H9 (cell line): ENCODE results near the gene PDE2A. TPM values are rescaled to one million over a fixed set of nuclear protein-coding genes. Genes with fewer than 3 reads are reported as not detected.

Experiments used
- DNase-seq: peaks from one replicate; pipeline ENCODE4 v3.0.0-alpha.2; 2017
- H2AFZ ChIP-seq: one replicate; pipeline ENCODE4 v1.6.1; 2013; ENCODE audit warnings: mild to moderate bottlenecking, low read length, control low read depth, moderate library complexity
- H2AK5ac ChIP-seq: 2 replicates; pipeline ENCODE4 v1.6.1; 2013; ENCODE audit warnings: low read length, control low read depth, mixed read lengths; ENCODE audit not compliant: insufficient read length
- H2BK120ac ChIP-seq: one replicate; pipeline ENCODE4 v1.6.1; 2013; ENCODE audit warnings: low read depth, mild to moderate bottlenecking, low read length, control low read depth, inconsistent platforms; ENCODE audit not compliant: poor library complexity, severe bottlenecking
- H2BK12ac ChIP-seq: 2 replicates; pipeline ENCODE4 v1.6.1; 2013; ENCODE audit warnings: low read length, control low read depth, mixed read lengths, low read depth; ENCODE audit not compliant: insufficient read length
- H2BK15ac ChIP-seq: 2 replicates; pipeline ENCODE4 v1.6.1; 2013; ENCODE audit warnings: low read depth, low read length, control low read depth
- H2BK20ac ChIP-seq: one replicate; pipeline ENCODE4 v1.6.1; 2013; ENCODE audit warnings: low read depth, mild to moderate bottlenecking, low read length, control low read depth, inconsistent platforms; ENCODE audit not compliant: poor library complexity, severe bottlenecking
- H2BK5ac ChIP-seq: 2 replicates; pipeline ENCODE4 v1.6.1; 2013; ENCODE audit warnings: low read length, control low read depth, mixed read lengths; ENCODE audit not compliant: insufficient read length
- H3K14ac ChIP-seq: 2 replicates; pipeline ENCODE4 v1.6.1; 2013; ENCODE audit warnings: low read length, control low read depth; ENCODE audit not compliant: insufficient read depth
- H3K18ac ChIP-seq: 2 replicates; pipeline ENCODE4 v1.6.1; 2013; ENCODE audit warnings: low read depth, mild to moderate bottlenecking, mixed read lengths, low read length, control low read depth; ENCODE audit not compliant: insufficient read length
- H3K23ac ChIP-seq: 2 replicates; pipeline ENCODE4 v1.6.1; 2013; ENCODE audit warnings: low read length, control low read depth, mixed read lengths, low read depth; ENCODE audit not compliant: insufficient read length
- H3K23me2 ChIP-seq: 2 replicates; pipeline ENCODE4 v1.6.1; 2013; ENCODE audit warnings: low read depth, mild to moderate bottlenecking, mixed read lengths, low read length, control low read depth; ENCODE audit not compliant: insufficient read length, poor library complexity, severe bottlenecking
- H3K27ac ChIP-seq: 2 replicates; pipeline ENCODE4 v1.5.1; 2013; ENCODE audit warnings: low read length, control low read depth, mixed read lengths, low read depth; ENCODE audit not compliant: insufficient read length
- H3K27me3 ChIP-seq: 2 replicates; pipeline ENCODE4 v1.6.1; 2013; ENCODE audit warnings: low read length, control low read depth, inconsistent platforms; ENCODE audit not compliant: insufficient read depth
- H3K4ac ChIP-seq: 2 replicates; pipeline ENCODE4 v1.6.1; 2013; ENCODE audit warnings: low read depth, mild to moderate bottlenecking, control low read depth, inconsistent platforms, low read length, moderate library complexity
- H3K4me1 ChIP-seq: 2 replicates; pipeline ENCODE4 v1.6.1; 2013; ENCODE audit warnings: low read length, control low read depth, inconsistent platforms; ENCODE audit not compliant: insufficient read depth
- H3K4me2 ChIP-seq: 2 replicates; pipeline ENCODE4 v1.6.1; 2013; ENCODE audit warnings: low read length, control low read depth, mixed read lengths; ENCODE audit not compliant: insufficient read length, insufficient read depth
- H3K56ac ChIP-seq: 2 replicates; pipeline ENCODE4 v1.6.1; 2013; ENCODE audit warnings: low read depth, mild to moderate bottlenecking, mixed read lengths, low read length, control low read depth; ENCODE audit not compliant: insufficient read length
- H3K79me1 ChIP-seq: 2 replicates; pipeline ENCODE4 v1.6.1; 2013; ENCODE audit warnings: low read depth, mild to moderate bottlenecking, moderate library complexity, low read length, control low read depth, inconsistent platforms; ENCODE audit not compliant: insufficient read depth, poor library complexity, severe bottlenecking
- H3K79me2 ChIP-seq: 2 replicates; pipeline ENCODE4 v1.6.1; 2013; ENCODE audit warnings: low read length, control low read depth, inconsistent platforms; ENCODE audit not compliant: insufficient read depth
- H3K9ac ChIP-seq: 2 replicates; pipeline ENCODE4 v1.6.1; 2013; ENCODE audit warnings: low read length, control low read depth, mixed read lengths; ENCODE audit not compliant: insufficient read length; ENCODE audit errors: extremely low read depth
- H3K9me3 ChIP-seq: one replicate; pipeline ENCODE4 v1.6.1; 2013; ENCODE audit warnings: low read depth, low read length, inconsistent platforms; ENCODE audit not compliant: control insufficient read depth
- H3T11ph ChIP-seq: one replicate; pipeline ENCODE4 v1.6.1; 2013; ENCODE audit warnings: mild to moderate bottlenecking, low read length, control low read depth, inconsistent platforms
- H4K20me1 ChIP-seq: one replicate; pipeline ENCODE4 v1.6.1; 2013; ENCODE audit not compliant: control insufficient read depth, insufficient read length, insufficient read depth
- H4K5ac ChIP-seq: 2 replicates; pipeline ENCODE4 v1.6.1; 2013; ENCODE audit warnings: low read depth, mild to moderate bottlenecking, mixed read lengths, low read length, control low read depth; ENCODE audit not compliant: insufficient read length
- H4K8ac ChIP-seq: replicated peaks from 2 replicates; pipeline ENCODE4 v1.6.1; 2013; ENCODE audit warnings: low read length, control low read depth, mixed read lengths, low read depth; ENCODE audit not compliant: insufficient read length
- H4K91ac ChIP-seq: 2 replicates; pipeline ENCODE4 v1.6.1; 2013; ENCODE audit warnings: low read depth, mild to moderate bottlenecking, moderate library complexity, mixed read lengths, low read length, control low read depth; ENCODE audit not compliant: insufficient read length
- H3K27ac Mint-ChIP-seq, 3 experiments: 2 replicates in 2 of 3; 3 replicates in 1 of 3; pipeline ENCODE4 v1.8.0; 2020 to 2021; ENCODE audit warnings: mixed read lengths in 3 of 3, mild to moderate bottlenecking in 1 of 3, moderate library complexity in 1 of 3
- H3K27me3 Mint-ChIP-seq: 2 replicates; pipeline ENCODE4 v1.8.0; 2021; ENCODE audit warnings: low read depth, mild to moderate bottlenecking, moderate library complexity, mixed read lengths
- H3K36me3 Mint-ChIP-seq, 3 experiments: 2 replicates in 2 of 3; 3 replicates in 1 of 3; pipeline ENCODE4 v1.8.0; 2020 to 2021; ENCODE audit warnings: low read depth in 3 of 3, mixed read lengths in 3 of 3; ENCODE audit not compliant: insufficient read depth in 1 of 3
- H3K4me1 Mint-ChIP-seq, 2 experiments: 2 replicates each; pipeline ENCODE4 v1.8.0; 2020; ENCODE audit warnings: mixed read lengths in 2 of 2
- H3K4me3 Mint-ChIP-seq, 2 experiments: 2 replicates in 1 of 2; 3 replicates in 1 of 2; pipeline ENCODE4 v1.8.0; 2020 to 2021; ENCODE audit warnings: mild to moderate bottlenecking in 2 of 2, mixed read lengths in 2 of 2, moderate library complexity in 1 of 2
- H3K9me3 Mint-ChIP-seq, 2 experiments: 2 replicates in 1 of 2; 3 replicates in 1 of 2; pipeline ENCODE4 v1.8.0; 2020; ENCODE audit warnings: mild to moderate bottlenecking in 2 of 2, mixed read lengths in 2 of 2, moderate library complexity in 1 of 2
- WGBS: extraction: QIAGEN DNeasy Blood & Tissue Kit; methylation state at CpG from one replicate; pipeline ENCODE4 v1.1.7; 2013; ENCODE audit warnings: missing lambda C conversion rate, low lambda C conversion rate, mixed read lengths; ENCODE audit not compliant: insufficient read length; ENCODE audit errors: extremely low coverage; 5-methylcytosine and 5-hydroxymethylcytosine counted together
- total RNA-seq: library from RNA; stranded (reverse); gene quantifications from 2 replicates; pipeline ENCODE4 v1.2.1, GENCODE V29; 2021
- TF ChIP-seq, protein P1 (sequence below): fragments of 200-600 bp; sonication (generic); conservative IDR thresholded peaks from 3 replicates; pipeline ENCODE4 v1.8.0; 2021; ENCODE audit warnings: antibody characterized with exemption, mild to moderate bottlenecking

The PDE2A gene
- total RNA-seq, 1 experiment from 2014 or later: 3.4 TPM

GRCh38 chr11:72537051-72537450 lies 137.2 kb downstream of the PDE2A start:
- Histone ChIP-seq H3K56ac (no peak overlapping the region), H2AFZ (no peak overlapping the region), H2BK15ac (no peak overlapping the region), H3K18ac (no peak overlapping the region), H2AK5ac (no peak overlapping the region), H3K9ac (no peak overlapping the region), H3K27me3 (no peaks in the 10 kb centered on the region), H3K14ac (no peak overlapping the region), H4K20me1 (no peaks in the 10 kb centered on the region), H3K4me1 (peaks cover 4% of the 10 kb centered on the region; the same call in 1 of the 2 replicates), H3K79me2 (no peaks in the 10 kb centered on the region), H2BK20ac (no peak overlapping the region), H3K4ac (no peak overlapping the region), H3K27ac (no peak overlapping the region), H2BK5ac (no peak overlapping the region), H4K5ac (no peak overlapping the region), H4K8ac (no peak overlapping the region), H3K23ac (no peak overlapping the region), H2BK120ac (no peak overlapping the region), H3T11ph (no peak overlapping the region), H4K91ac (no peak overlapping the region), H3K79me1 (no peaks in the 10 kb centered on the region), H2BK12ac (no peak overlapping the region), H3K9me3 (no peaks in the 10 kb centered on the region), H3K23me2 (no peaks in the 10 kb centered on the region), H3K4me2 (no peak overlapping the region)
- Mint-ChIP-seq H3K27ac (no peak overlapping the region), H3K9me3 (no peaks in the 10 kb centered on the region), H3K4me3 (no peak overlapping the region), H3K36me3 (peaks cover 0 to 2% (median 0%) of the 10 kb centered on the region in 3 experiments; a peak in 1 of 7 replicates), H3K4me1 (peaks cover 24 to 27% of the 10 kb centered on the region in 2 experiments), H3K27me3 (peaks cover 20% of the 10 kb centered on the region)
- DNase-seq: no peak
- no CpG with 5 or more reads among the region's 2 CpGs for WGBS
- TF ChIP-seq, protein P1, sequence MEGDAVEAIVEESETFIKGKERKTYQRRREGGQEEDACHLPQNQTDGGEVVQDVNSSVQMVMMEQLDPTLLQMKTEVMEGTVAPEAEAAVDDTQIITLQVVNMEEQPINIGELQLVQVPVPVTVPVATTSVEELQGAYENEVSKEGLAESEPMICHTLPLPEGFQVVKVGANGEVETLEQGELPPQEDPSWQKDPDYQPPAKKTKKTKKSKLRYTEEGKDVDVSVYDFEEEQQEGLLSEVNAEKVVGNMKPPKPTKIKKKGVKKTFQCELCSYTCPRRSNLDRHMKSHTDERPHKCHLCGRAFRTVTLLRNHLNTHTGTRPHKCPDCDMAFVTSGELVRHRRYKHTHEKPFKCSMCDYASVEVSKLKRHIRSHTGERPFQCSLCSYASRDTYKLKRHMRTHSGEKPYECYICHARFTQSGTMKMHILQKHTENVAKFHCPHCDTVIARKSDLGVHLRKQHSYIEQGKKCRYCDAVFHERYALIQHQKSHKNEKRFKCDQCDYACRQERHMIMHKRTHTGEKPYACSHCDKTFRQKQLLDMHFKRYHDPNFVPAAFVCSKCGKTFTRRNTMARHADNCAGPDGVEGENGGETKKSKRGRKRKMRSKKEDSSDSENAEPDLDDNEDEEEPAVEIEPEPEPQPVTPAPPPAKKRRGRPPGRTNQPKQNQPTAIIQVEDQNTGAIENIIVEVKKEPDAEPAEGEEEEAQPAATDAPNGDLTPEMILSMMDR: no peak
